Upper lobe of left lung (tissue), 4 donors: ENCODE data around the gene IWS1.

ENCODE experiments used
- CTCF ChIP-seq, 6 experiments: fragments of 450-650 bp in 4 of 6; fragments of 200-600 bp in 2 of 6; sonication (generic) in 2 of 6; IDR thresholded peaks; one replicate each; pipeline ENCODE4 v1.5.1; 2016 to 2019; ENCODE audit warnings: antibody characterized with exemption in 6 of 6
- POLR2A ChIP-seq, 4 donors: fragments of 450-650 bp; IDR thresholded peaks; one replicate each; pipeline ENCODE4 v1.5.1; 2016 to 2017; ENCODE audit warnings: antibody characterized with exemption in 4 of 4, mild to moderate bottlenecking in 2 of 4

- TF ChIP-seq CTCF (IDR thresholded peaks at IDR 0.05) (no peak), POLR2A (IDR thresholded peaks at IDR 0.05) (no peak)
These were observed 39.8 kb upstream of the IWS1 start for GRCh38 chr2:127566139-127566417.
